Measurements from ENCODE around the gene IFNG. TPM values are rescaled to one million over a fixed set of nuclear protein-coding genes. Genes with fewer than 3 reads are reported as not detected.

The IFNG gene
- total RNA-seq, 1 experiment from 2014 or later, result not detected

GRCh38 chr12:68139001-68139400 lies 20.5 kb downstream of the IFNG start:
- no peaks in the 10 kb centered on the region for H3K4me1 Mint-ChIP-seq (ENCODE audit: low read depth, unreplicated experiment)
- no peak for DNase-seq
- intact Hi-C loops (cut with micrococcal nuclease; ENCODE audit: unreplicated experiment), result no loop called here
- no peak for TF ChIP-seq CTCF (IDR thresholded peaks at IDR 0.05; ENCODE audit: insufficient read depth in 1 of 2, low read depth in 1 of 2, low read length in 1 of 2, severe bottlenecking in 1 of 2, unreplicated experiment in 1 of 2)
- H3K27me3 Mint-ChIP-seq (ENCODE audit: insufficient read depth, unreplicated experiment), result peaks cover 4% of the 10 kb centered on the region
- Histone ChIP-seq H3K4me1 (no peaks in the 10 kb centered on the region), H3K4me3 (ENCODE audit: low read depth, low read length) (no peak overlapping the region), H3K9me3 (no peaks in the 10 kb centered on the region), H3K36me3 (ENCODE audit: control insufficient read depth, insufficient read depth, low read length) (no peaks in the 10 kb centered on the region), H3K27me3 (replicated peaks; ENCODE audit: control insufficient read depth, insufficient read depth, low read length) (no peaks in the 10 kb centered on the region)
- BruUV-seq (replicated peaks), result no TSS peak
- ChIA-PET CTCF (no interaction called here), POLR2A (no interaction called here)
- no peak overlapping the region for H3K4me3 Mint-ChIP-seq (ENCODE audit: unreplicated experiment)
- H3K36me3 Mint-ChIP-seq (ENCODE audit: insufficient read depth, unreplicated experiment), result no peaks in the 10 kb centered on the region
- no peak overlapping the region for H3K27ac Mint-ChIP-seq (ENCODE audit: unreplicated experiment)
- H3K9me3 Mint-ChIP-seq (ENCODE audit: unreplicated experiment), result no peaks in the 10 kb centered on the region

GRCh38 chr12:68138480-68138879 lies 21.1 kb downstream of the IFNG start:
- H3K4me3 Mint-ChIP-seq (ENCODE audit: unreplicated experiment), result no peak overlapping the region

GRCh38 chr12:68137335-68137830 lies 22.2 kb downstream of the IFNG start:
- DNase-seq, result no peak
- Mint-ChIP-seq H3K4me1 (ENCODE audit: low read depth, unreplicated experiment) (no peaks in the 10 kb centered on the region), H3K36me3 (ENCODE audit: insufficient read depth, unreplicated experiment) (no peaks in the 10 kb centered on the region), H3K4me3 (ENCODE audit: unreplicated experiment) (no peak overlapping the region), H3K9me3 (ENCODE audit: unreplicated experiment) (no peaks in the 10 kb centered on the region), H3K27ac (ENCODE audit: unreplicated experiment) (no peak overlapping the region), H3K27me3 (ENCODE audit: insufficient read depth, unreplicated experiment) (peaks cover 4% of the 10 kb centered on the region)
- Histone ChIP-seq H3K4me3 (ENCODE audit: low read depth, low read length) (no peak overlapping the region), H3K27me3 (replicated peaks; ENCODE audit: control insufficient read depth, insufficient read depth, low read length) (no peaks in the 10 kb centered on the region), H3K36me3 (ENCODE audit: control insufficient read depth, insufficient read depth, low read length) (no peaks in the 10 kb centered on the region), H3K9me3 (no peaks in the 10 kb centered on the region), H3K4me1 (no peaks in the 10 kb centered on the region)
- TF ChIP-seq CTCF (IDR thresholded peaks at IDR 0.05; ENCODE audit: insufficient read depth in 1 of 2, low read depth in 1 of 2, low read length in 1 of 2, severe bottlenecking in 1 of 2, unreplicated experiment in 1 of 2), result no peak
- intact Hi-C loops (cut with micrococcal nuclease; ENCODE audit: unreplicated experiment), result no loop called here
- ChIA-PET POLR2A (no interaction called here), CTCF (no interaction called here)
- BruUV-seq (replicated peaks), result no TSS peak

More at GRCh38 chr12:68138480-68138879, 21.1 kb downstream of the IFNG start:
- H3K27me3 Mint-ChIP-seq (ENCODE audit: insufficient read depth, unreplicated experiment), result peaks cover 4% of the 10 kb centered on the region
- DNase-seq, result no peak
- H3K9me3 ChIP-seq, result no peaks in the 10 kb centered on the region
- H3K27me3 ChIP-seq (replicated peaks; ENCODE audit: control insufficient read depth, insufficient read depth, low read length), result no peaks in the 10 kb centered on the region
- H3K9me3 Mint-ChIP-seq (ENCODE audit: unreplicated experiment), result no peaks in the 10 kb centered on the region
- POLR2A ChIA-PET, result no interaction called here
- H3K4me1 Mint-ChIP-seq (ENCODE audit: low read depth, unreplicated experiment), result no peaks in the 10 kb centered on the region
- intact Hi-C loops (cut with micrococcal nuclease; ENCODE audit: unreplicated experiment), result no loop called here
- no peak for TF ChIP-seq CTCF (IDR thresholded peaks at IDR 0.05; ENCODE audit: insufficient read depth in 1 of 2, low read depth in 1 of 2, low read length in 1 of 2, severe bottlenecking in 1 of 2, unreplicated experiment in 1 of 2)
- no peaks in the 10 kb centered on the region for H3K36me3 ChIP-seq (ENCODE audit: control insufficient read depth, insufficient read depth, low read length)
- CTCF ChIA-PET, result no interaction called here
- no peaks in the 10 kb centered on the region for H3K4me1 ChIP-seq
- H3K4me3 ChIP-seq (ENCODE audit: low read depth, low read length), result no peak overlapping the region
- H3K27ac Mint-ChIP-seq (ENCODE audit: unreplicated experiment), result no peak overlapping the region
- H3K36me3 Mint-ChIP-seq (ENCODE audit: insufficient read depth, unreplicated experiment), result no peaks in the 10 kb centered on the region
- no TSS peak for BruUV-seq (replicated peaks)
